GM18907 (cell line): ENCODE measurements around the gene TMEM213.
A peak's percentile ranks its signal among the peaks of the same experiment; 100 is the strongest.

Experiments
- ATAC-seq: cut with Tn5 transposase; IDR thresholded peaks from one replicate; pipeline ENCODE4 v1.9.1; 2021; ENCODE audit warnings: mild to moderate bottlenecking, moderate library complexity; ENCODE audit not compliant: unreplicated experiment

Gene TMEM213

DNA sequence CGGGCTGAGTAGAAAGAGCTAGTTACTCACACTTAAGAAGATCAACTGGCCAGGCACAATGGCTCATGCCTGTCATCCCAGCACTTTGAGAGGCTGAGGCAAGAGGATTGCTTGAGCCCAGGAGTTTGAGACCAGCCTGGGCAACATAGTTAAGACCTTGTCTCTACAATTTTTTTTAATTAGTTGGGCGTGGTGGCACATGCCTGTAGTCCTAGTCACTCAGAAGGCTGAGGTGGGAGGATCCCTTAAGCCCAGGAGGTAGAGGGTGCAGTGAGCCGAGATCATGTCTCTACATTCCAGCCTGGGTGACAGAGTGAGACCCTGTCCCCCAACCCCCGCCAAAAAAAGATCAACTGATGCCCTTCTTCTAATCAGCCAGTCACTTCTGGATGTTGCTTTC, 74.8 kb downstream of the TMEM213 start:
- ATAC-seq: no peak

DNA sequence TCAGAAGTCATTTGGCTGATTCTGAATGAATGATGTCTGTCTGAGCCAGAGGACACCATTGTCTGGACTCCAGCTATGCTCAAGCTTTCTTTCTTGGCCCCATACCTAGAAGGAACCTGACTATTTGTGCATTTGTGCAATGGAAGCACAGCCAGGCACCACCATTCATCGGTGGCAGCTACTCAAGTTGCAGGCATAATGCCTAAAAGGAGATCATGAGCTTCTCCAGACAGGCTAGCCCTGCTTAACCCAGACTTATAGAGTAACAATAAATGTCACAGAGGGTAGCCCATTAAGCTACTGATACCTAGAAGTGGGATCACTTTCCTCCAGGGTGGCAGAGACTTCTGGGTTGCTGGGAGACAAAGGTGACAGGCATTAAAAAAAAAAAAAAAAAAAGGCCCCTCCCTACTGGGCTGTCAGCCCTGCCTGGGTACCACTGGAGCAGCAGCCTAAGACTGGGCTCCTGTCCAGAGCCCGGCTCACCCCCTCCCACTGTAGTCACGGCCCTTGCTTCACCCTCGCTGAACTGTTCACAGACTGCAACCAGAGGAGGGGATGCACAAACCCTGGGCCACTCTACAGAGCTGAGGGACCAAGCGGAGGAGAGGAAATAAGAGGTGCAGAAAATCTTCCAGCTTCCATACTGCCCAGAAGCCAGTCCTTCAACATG, 75.6 kb downstream of the TMEM213 start:
- no peak for ATAC-seq

DNA sequence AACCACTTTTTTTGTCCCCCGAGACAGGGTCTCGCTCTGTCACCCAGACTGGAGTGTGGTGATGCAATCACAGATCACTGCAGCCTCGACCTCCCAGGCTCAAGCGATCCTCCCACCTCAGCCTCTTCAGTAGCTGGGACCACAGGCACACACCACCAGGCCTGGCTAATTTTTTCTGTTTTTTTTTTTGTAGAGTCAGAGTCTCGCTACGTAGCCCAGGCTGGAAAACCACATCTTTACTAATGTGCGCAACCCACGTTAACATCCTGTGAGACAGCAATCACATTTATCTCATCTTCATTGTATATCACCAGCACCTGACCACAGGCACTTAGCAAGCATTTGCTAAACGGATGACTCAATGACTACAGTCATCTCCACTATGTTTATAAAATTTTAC, 78.0 kb downstream of the TMEM213 start:
- ATAC-seq: no peak

DNA sequence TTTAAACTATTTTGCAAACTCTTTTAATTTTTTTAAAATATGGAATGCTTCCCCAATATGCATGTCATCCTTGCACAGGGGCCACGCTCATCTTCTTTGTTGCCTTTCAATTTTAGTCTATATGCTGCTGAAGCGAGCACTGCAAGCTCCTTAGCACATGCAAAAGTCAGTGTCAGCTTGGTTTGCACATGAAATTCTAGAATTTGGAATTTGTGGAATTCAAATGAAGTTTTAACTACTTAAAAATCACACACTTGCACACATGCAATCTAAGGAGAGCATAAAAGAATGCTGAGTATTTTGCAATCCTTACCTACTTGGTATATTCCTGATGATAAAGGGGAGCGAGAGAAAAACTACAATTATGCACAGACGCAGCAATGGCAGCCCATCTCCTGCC, 78.5 kb downstream of the TMEM213 start:
- no peak for ATAC-seq

DNA sequence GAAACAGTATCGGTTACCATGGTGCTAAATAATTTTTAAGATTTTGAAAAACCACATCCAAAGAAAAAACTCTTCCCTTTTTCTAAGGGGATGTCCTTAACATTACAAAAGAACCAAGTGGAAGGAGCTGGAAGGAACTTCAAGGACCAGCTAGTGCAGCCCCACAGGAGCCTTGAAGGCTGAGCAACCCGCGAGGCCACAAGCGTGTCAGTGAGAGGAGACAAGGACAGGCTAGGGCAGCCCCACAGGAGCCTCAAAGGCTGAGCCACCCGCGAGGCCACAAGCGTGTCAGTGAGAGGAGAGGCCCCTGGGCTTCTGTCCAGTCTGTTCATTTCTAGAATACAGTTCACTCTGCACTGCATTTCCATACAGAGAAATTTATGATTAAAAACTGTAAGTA, 80.3 kb downstream of the TMEM213 start:
- ATAC-seq: no peak

DNA sequence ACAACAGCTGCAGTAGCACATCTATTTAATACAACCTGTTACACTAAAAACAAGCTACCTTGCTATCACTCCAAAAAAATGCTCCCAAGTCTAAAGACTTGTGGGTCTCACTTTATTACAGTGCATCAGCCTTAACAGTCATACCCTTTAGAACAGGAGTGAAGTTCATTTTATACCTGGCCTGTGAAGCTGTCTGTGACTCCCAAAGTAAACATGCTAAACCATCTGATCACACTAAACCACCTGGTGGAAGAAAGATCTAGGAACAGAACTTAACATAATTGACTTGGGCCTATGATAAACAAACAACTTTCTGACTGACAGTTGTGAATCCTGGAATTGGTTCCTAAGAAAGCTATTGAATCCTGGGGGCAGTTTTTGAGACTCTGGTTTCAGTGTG, 81.1 kb downstream of the TMEM213 start:
- ATAC-seq: no peak

DNA sequence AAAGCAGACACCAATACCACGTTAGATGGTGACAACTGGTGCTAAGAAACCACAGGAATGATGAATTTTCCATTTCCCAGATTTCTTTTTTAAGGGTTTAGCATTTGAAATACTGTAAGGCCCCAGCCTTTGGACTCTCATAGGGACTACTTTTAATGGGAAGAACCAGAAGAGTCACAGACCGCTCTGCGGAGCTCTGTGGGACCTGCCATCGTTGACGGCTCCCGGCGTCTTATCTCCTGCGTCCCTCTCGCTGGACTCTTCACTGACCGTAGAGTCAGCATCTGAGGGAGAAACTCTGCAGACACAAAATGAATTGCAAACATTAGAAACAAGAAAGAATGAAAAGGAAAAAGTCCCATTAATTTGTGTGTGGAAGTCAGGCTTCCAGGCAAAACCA, 81.6 kb downstream of the TMEM213 start:
- no peak for ATAC-seq

DNA sequence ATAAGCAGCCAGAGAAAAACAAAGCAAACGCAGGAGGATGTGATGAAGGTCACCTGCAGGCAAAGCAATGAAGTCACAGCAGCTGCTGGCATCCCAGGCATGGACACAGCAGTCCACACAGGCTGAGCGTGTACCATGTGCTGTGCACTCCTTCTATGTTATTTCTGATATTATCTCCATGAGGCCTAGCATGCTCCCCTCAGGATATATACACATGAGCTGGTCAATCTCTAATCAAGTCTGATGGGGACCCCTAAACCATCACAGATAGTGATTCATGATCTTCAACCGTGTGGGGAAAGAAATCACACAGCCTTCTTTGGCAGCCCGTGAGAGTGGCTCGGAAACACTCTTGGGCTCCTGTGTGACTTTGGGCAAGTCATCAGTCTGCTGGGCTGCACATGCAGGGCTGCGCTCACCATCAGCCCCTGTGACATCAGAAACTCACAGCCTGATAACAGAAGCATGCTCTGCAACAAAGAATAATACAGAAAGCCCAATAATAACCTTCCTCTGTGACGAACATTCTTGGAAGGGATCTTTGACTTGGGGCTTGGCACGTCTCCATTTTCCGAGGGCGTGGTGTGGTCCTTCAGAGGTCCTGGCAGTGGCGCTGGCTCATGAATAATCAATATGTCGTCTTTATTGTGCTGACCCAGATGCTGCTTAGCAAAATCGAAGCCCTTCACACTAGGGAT, 83.2 kb downstream of the TMEM213 start:
- ATAC-seq: no peak

DNA sequence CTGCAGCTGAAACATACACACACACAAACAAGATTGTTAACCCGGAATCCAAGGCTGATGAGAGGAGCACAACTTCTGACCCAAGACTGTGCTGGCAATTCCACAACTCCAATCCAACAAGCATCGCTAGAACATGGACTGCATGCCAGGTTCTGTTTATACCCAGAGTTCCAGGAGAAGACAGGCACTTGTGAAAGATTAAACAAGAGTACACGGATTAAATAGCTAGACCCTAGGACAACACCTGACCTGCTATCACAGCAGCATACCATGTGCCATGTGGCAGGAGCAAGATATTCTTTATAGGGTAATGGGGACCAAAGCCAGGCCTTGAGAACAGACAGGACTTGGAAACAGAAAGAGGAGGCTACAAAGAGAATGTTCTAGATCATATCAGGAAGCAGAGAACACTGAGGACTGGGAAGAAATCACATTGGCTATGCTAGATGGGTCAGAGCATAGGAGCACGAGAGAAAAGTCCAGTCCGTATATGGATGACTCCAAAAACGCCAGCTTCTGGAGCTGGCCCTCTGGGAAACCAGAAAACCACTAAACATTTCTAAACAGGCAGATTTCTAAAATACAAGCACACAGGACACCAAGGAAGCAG, 83.9 kb downstream of the TMEM213 start:
- ATAC-seq: no peak

DNA sequence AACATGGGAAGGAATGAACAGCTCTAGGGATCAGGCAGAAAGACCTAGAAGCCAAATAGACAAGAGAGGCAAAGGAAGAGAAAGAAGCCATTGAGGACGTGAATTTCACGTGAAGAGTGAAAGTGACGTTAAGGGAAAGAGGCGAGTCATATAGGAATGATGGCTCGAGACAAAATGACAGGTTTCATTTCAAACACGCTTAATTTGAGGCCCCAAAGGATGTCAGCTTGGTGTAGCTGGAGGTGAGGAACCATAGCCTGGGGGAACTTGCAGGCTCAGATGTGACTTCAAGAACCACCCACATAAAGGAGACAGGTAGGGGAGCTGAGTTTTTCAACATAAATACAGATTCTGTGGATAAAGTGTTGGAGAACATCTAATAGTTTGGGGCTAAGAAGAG, 84.5 kb downstream of the TMEM213 start:
- ATAC-seq: no peak

DNA sequence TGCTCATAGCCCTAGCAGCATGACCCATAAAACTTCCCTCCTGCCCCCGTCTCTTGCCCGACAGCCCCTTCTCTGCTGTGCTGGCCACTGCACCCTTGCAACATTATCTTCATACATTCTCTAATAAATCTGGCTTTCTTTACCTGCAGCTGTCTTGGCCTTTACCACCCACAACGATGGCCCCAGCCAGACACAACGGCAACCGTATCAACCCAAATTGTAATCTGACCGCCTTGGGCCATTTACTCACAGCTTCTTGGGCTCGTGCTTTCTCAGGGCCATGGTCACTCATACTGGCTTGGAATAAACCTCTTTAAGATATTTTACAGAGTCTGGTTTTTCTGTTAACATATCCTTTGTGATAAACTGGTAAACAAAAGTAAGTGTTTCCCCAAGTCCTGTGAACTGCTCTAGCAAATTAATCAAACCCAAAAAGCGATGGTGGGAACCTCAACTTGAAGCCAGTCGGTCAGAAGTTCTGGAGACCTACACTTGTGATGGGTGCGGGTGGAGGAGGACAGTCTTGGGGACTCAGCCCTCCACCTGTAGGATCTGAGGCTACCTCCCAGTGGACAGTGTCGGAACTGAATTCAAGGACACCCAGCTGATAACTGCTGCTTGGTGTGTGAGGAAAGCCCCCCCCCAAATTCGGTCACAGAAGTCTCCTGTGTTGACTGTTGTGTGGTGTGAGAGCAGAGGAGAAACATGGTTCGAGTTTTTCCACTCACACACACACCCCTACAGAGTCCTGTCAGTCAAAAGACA, 87.8 kb downstream of the TMEM213 start:
- no peak for ATAC-seq

DNA sequence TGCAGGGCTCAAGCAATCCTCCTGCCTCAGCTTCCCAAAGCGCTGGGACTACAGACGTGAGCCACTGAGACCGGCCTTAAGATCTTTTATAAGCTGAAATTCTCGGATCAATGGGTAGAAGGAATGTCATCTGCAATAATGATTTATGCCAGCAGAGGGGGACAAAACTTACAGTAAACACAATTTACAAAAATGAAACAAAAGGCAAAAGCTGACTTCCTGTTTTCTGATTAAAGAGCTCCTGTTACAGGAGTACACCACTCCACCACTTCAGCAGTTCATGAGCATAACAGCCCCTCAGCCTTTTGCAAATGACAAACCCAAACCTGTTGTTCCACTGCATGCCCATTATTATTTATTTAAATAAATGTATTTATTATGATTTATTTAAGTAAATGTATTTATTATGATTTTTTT, 88.7 kb downstream of the TMEM213 start:
- ATAC-seq: peak; percentile 75

DNA sequence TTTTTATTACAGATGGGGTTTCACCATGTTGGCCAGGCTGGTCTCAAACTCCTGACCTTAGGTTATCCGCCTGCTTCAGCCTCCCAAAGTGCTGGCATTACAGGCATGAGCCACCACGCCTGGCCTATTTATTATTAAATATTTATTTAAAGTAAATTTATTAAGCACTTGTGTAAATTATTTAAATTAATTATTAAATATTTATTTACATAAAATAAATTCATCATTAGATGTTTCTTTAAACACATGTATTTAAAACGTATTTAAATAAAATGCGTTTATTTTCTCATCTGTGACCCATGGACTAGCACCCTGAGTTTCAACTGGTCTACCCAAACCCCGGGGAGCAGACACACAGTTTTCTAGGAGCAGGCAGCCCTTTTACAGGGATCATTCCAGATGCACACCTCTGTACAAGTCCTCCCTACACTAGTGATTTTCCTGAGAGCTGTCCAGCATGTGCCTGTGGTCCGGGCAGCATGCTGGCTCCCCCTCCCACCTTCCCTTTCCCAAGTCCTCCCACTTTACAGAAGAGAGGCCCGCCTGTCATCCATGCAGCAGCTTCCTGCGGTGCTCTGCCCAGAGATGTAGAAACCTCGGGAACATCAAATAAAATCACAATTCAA, 89.4 kb downstream of the TMEM213 start:
- no peak for ATAC-seq
